Activated T-cell treated with anti-CD3 and anti-CD28 coated beads, Interleukin-2, amount 50 U/mL, for 4 hours (primary cell): ENCODE results near the gene CDHR3. TPM values are rescaled to one million over a fixed set of nuclear protein-coding genes. Genes with fewer than 3 reads are reported as not detected.

ENCODE experiments used
- ATAC-seq, 2 donors: fragments of 200-7000 bp; cut with Tn5 transposase; one replicate each; pipeline ENCODE4 v1.10.0; 2021
- DNase-seq: peaks from one replicate; pipeline ENCODE4 v3.0.0-alpha.2; 2020
- H3K27me3 Mint-ChIP-seq: one replicate; pipeline ENCODE4 v1.8.0; 2021; ENCODE audit warnings: low read depth, mixed read lengths
- H3K36me3 Mint-ChIP-seq: one replicate; pipeline ENCODE4 v1.8.0; 2022; ENCODE audit warnings: mixed read lengths; ENCODE audit not compliant: insufficient read depth
- H3K4me1 Mint-ChIP-seq: one replicate; pipeline ENCODE4 v1.8.0; 2021; ENCODE audit warnings: low read depth, mixed read lengths
- H3K4me3 Mint-ChIP-seq: one replicate; pipeline ENCODE4 v1.8.0; 2021; ENCODE audit warnings: mild to moderate bottlenecking, moderate library complexity, mixed read lengths
- H3K9me3 Mint-ChIP-seq: one replicate; pipeline ENCODE4 v1.8.0; 2021; ENCODE audit warnings: mixed read lengths
- total RNA-seq, 3 donors: library from RNA; stranded (reverse); gene quantifications; one replicate each; pipeline ENCODE4 v1.2.1, GENCODE V29; 2021

Gene CDHR3
- total RNA-seq, 3 donors from 2014 or later: 0.56 to 0.66 (median 0.63) TPM

DNA sequence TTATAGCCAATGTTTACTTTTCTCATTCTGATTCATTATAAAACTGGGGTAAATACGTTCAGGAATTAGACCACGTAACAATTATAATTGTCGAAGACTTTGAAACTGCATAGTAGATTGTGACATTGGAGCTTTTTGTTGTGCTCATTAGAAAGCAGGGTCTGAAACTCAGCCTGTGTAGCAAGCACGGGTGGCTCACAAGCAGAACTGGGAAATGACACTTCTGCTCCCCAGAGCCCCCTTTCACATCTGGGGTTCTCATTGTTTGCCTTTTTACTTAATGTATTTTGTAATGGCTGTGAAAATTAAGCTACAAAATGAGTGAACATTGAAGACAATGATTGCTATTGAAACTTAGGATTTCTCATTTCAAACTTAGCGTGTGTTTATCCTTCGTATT, 72.9 kb downstream of the CDHR3 start:
- Mint-ChIP-seq H3K27me3 (no peaks in the 10 kb centered on the region), H3K4me3 (no peak overlapping the region), H3K36me3 (no peaks in the 10 kb centered on the region), H3K4me1 (peaks cover 24% of the 10 kb centered on the region), H3K9me3 (no peaks in the 10 kb centered on the region)
- DNase-seq: no peak
- no peak for ATAC-seq

DNA sequence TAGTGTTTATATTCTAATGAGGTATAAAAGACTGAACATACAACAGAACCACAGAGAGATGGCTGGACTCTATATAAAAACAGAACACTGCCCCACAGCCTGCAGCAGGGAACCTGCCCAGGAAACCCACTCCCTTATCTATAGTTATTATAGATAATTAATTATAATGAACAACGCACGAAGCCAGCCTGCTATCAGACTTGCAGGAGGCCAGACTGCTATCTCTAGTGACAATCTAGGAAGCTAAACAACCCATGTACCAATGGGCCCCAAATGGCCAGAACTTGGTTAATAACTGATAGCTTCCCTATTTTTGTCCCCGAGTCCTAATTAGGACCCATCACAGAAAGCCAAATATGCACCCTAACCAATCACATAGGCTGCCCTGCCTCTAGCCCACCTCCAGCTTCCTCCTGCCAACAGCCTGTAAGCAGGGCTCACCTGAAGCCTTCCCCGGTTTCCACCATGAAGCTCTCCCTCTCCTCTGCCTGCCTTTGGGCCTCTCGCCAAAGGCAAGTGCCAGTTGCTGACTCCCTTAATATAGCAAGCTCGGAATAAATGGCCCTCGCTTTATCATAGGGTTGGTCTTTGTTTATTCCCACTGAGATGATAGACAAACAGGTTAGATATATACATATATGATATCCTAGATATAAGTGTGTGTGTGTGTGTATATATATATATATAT, 74.6 kb downstream of the CDHR3 start:
- no peak overlapping the region for H3K4me3 Mint-ChIP-seq
- peaks cover 27% of the 10 kb centered on the region for H3K4me1 Mint-ChIP-seq
- no peaks in the 10 kb centered on the region for H3K9me3 Mint-ChIP-seq
- DNase-seq (no peak), ATAC-seq (no peak)
- no peaks in the 10 kb centered on the region for H3K36me3 Mint-ChIP-seq
- H3K27me3 Mint-ChIP-seq: no peaks in the 10 kb centered on the region

DNA sequence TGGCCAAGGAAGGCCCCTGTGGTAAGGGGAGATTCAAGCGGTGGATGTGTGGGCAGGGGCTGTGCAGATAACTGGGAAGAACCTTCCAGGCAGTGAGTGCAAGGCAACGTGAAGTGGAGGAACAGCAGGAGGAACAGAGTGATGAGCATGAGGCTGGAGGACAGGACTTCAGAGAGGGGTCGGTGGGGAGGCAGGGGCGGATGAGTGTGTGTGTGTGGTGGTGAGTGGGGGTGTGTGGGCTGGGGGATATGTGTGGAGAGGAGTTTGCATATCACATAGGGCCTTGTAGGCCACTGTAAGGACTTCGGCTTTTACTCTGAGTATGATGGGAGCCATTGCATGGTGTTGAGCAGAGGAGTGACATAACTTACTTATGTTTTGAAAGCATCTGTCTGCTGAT, 75.2 kb downstream of the CDHR3 start:
- no peaks in the 10 kb centered on the region for H3K36me3 Mint-ChIP-seq
- H3K9me3 Mint-ChIP-seq: no peaks in the 10 kb centered on the region
- H3K4me3 Mint-ChIP-seq: no peak overlapping the region
- ATAC-seq: no peak
- H3K27me3 Mint-ChIP-seq: no peaks in the 10 kb centered on the region
- peaks cover 30% of the 10 kb centered on the region for H3K4me1 Mint-ChIP-seq
- no peak for DNase-seq

DNA sequence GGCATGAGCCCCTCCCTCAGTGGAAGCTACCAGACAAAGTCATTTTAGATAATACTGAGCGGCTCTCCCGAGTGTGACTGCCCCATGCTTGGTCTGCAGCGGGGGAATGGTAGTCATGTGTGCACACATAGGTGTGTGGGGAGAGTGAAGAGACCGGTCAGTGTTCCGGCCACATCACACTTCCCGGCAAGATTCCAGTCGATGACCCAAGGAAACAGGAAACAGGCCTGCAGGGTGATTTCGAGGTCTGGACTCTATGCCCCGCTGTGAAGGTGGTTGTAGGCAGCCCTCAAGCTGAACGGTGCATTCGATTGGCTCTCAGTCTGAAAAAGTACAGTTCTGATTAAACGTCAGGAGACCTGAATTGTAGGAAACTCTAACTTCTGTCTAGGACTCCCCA, 75.9 kb downstream of the CDHR3 start:
- Mint-ChIP-seq H3K9me3 (no peaks in the 10 kb centered on the region), H3K4me1 (peaks cover 30% of the 10 kb centered on the region), H3K36me3 (no peaks in the 10 kb centered on the region), H3K27me3 (no peaks in the 10 kb centered on the region), H3K4me3 (no peak overlapping the region)
- no peak for ATAC-seq
- no peak for DNase-seq

DNA sequence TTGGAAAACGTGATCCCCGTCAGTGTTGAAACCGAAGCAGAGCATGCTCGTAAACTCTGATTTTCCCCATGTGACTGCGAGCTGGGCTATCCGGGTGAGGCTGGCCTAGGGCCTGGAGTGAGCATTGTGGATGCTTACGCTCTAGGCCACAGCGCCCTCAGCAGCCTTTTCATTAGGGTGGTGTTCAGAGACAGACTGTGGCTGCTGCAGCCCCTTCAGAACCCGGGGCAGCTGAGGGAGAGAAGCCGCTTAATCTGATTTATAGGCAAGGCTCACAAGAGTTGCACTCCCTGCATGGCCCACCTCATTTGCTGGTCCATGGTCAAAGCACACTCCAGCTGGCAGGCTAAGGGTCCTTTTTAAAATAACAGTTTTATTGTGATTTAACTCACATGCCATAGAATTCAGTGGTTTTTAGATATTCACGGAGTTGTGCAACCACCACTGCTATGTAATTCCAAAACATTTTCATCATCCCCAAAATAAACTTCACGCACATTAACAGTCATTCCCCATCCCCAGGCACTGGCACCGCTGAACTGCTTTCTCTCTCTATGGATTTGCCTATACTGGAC, 76.5 kb downstream of the CDHR3 start:
- no peaks in the 10 kb centered on the region for H3K9me3 Mint-ChIP-seq
- DNase-seq: no peak
- peaks cover 30% of the 10 kb centered on the region for H3K4me1 Mint-ChIP-seq
- H3K27me3 Mint-ChIP-seq: no peaks in the 10 kb centered on the region
- ATAC-seq: no peak
- H3K4me3 Mint-ChIP-seq: no peak overlapping the region
- H3K36me3 Mint-ChIP-seq: no peaks in the 10 kb centered on the region

DNA sequence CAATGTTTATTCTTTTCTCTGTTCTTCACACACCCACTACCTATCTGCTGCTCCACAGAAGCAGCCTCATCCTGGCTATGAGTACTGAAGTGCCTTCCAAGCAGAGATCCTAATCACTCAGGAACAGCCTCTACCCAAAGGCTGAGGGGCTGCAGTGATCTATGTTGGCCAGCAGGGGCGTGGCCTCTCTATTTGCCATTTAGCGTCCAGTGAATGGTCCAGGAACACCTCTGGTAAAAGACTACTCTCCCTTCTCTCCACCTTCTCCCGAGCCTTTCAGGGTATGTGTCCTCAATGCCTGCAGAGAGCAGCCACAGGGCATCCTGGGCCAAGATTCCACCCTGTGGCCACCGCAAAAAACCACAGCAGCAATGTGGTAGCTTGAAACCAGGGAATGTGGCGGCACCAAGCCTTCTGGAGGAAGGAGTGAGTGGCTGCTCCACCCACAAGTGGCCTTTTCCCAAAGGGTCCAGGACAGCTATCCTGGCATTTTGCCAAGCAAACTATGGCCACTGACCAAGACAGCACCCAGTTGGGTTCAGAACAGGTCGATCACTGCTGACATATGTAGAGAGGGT, 78.2 kb downstream of the CDHR3 start:
- ATAC-seq: peak; percentile 15 to 41
- H3K27me3 Mint-ChIP-seq: no peaks in the 10 kb centered on the region
- DNase-seq: no peak
- no peak overlapping the region for H3K4me3 Mint-ChIP-seq
- no peaks in the 10 kb centered on the region for H3K9me3 Mint-ChIP-seq
- H3K4me1 Mint-ChIP-seq: peaks cover 28% of the 10 kb centered on the region
- no peaks in the 10 kb centered on the region for H3K36me3 Mint-ChIP-seq

DNA sequence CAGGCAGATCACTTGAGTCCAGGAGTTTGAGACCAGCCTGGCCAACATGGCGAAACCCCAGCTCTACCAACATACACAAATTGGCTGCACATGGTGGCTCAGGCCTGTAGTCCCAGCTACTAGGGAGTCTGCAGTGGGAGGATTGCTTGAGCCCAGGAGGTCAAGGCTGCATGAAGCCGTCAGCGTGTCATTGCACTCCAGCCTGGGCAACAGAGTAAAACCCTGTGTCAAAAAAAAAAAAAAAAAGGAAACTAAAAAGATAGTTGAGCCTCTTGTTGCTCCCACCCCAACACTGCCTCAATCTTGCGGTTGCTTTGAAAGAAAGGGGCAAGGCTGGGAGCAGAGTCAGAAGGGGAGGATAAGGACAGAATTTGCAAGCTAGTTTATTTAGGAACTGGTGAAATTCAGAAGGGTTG, 79.1 kb downstream of the CDHR3 start:
- DNase-seq (no peak), ATAC-seq (no peak)
- H3K36me3 Mint-ChIP-seq: no peaks in the 10 kb centered on the region
- peak overlapping the region; percentile 13 for H3K4me3 Mint-ChIP-seq
- no peaks in the 10 kb centered on the region for H3K9me3 Mint-ChIP-seq
- H3K4me1 Mint-ChIP-seq: peaks cover 28% of the 10 kb centered on the region
- H3K27me3 Mint-ChIP-seq: no peaks in the 10 kb centered on the region

DNA sequence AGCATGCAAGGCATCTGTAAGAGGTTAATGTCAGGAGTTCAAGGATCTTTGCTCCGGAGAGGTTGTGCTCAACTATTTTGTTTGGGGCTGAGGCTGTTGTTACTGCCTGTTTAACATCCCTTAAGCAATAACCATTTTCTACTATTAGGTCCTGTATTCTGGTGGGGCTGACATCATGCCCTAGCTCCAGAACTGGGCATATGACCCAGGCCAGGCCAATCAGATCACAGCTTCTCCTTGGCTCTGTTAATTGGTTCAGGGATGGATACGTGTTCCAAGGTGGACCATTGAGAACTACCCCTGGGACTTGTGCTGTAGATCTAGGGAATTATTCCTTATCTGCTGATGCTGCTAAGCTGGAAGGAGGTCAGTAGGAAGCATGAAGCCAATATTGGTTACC, 82.1 kb downstream of the CDHR3 start:
- Mint-ChIP-seq H3K4me3 (no peak overlapping the region), H3K9me3 (no peaks in the 10 kb centered on the region), H3K36me3 (no peaks in the 10 kb centered on the region), H3K27me3 (no peaks in the 10 kb centered on the region), H3K4me1 (peaks cover 27% of the 10 kb centered on the region)
- no peak for ATAC-seq
- DNase-seq: no peak

DNA sequence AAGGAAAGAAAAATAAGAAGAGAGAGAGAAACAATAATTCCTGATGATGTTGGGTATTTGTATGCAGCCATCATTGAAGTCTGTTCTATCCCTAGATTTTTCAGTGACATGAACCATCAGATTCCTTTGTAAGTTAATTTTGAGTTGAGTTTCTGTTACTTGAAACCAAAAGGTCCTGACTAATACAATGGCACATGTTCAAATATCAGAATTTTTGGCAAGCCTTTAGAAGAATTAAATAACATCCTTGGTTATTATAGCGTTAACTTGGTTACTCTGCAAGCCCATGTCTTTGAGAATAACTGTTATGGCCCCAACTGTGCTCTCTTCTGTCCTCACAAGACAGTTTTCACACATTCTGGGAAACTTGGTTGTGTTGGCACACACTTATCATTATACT, 82.5 kb downstream of the CDHR3 start:
- DNase-seq: no peak
- H3K36me3 Mint-ChIP-seq: no peaks in the 10 kb centered on the region

DNA sequence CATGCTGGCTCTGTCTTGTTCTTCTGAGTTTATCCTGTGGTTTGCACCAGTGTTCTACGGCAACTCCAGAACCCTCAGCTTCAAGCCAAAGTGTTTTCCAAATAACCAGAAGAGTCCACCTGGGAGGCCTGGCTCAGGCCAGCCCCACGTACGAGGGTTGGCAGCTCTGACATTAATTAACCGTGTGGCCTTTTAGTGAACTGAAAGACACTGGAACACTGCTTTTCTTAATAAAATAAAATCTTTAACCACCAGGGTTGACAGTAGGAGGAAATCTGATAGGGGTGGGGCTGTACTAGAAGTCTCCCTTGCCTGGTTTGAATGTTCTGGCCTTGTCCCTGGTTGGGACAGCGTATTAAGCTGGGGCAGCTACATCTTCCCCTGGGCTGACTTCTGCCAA, 84.1 kb downstream of the CDHR3 start:
- H3K9me3 Mint-ChIP-seq: no peaks in the 10 kb centered on the region
- H3K4me3 Mint-ChIP-seq: no peak overlapping the region
- DNase-seq (no peak), ATAC-seq (no peak)
- no peaks in the 10 kb centered on the region for H3K27me3 Mint-ChIP-seq
- no peaks in the 10 kb centered on the region for H3K36me3 Mint-ChIP-seq
- H3K4me1 Mint-ChIP-seq: peaks cover 8% of the 10 kb centered on the region

More for the DNA sequence above, 82.5 kb downstream of the CDHR3 start:
- ATAC-seq: no peak
- H3K4me3 Mint-ChIP-seq: no peak overlapping the region
- H3K4me1 Mint-ChIP-seq: peaks cover 23% of the 10 kb centered on the region
- H3K27me3 Mint-ChIP-seq: no peaks in the 10 kb centered on the region
- H3K9me3 Mint-ChIP-seq: no peaks in the 10 kb centered on the region

DNA sequence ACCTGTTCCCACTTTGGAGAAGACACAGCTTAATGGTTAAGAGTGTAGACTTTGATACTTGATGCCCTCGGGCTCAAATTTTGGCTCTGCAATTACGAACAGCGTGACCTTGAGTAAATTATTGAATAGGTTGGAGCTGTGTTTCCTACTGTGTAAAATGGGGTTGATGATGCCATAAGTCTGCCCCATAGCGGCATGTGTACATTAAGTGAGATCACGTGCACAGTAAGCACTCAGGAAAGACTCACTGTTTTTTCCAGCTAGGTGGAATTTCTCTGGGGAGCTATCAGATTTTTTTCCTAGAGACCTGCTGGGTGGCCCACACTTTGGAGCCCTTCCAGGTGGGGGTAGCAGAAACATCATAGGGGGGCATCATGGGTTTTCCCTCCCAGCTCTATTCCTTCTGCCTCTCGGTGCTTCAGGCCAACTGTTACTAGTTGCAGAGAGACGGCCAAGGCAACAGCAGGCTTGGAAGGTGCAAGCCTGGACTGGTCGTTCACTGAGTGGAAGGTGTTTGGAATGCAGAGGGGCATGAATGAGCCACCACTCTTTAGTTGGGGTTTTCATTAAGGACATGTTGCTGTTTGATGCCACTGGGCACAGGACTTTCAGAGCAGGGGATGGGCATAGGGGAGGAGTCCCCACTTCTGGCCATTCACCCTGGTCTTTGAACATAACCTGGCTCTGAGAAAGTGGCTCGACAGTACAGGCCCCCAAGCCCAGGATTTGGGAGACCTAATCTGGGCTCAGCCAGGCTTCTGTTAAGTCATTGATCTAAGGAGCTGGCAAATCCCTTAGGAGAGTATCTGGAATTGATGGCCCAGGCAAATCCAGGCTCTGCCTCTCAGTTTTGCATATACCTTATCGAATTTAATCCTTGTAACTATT, 85.0 kb downstream of the CDHR3 start:
- H3K36me3 Mint-ChIP-seq: no peaks in the 10 kb centered on the region
- DNase-seq (no peak), ATAC-seq (no peak)
- H3K27me3 Mint-ChIP-seq: no peaks in the 10 kb centered on the region
- H3K9me3 Mint-ChIP-seq: no peaks in the 10 kb centered on the region
- no peaks in the 10 kb centered on the region for H3K4me1 Mint-ChIP-seq
- no peak overlapping the region for H3K4me3 Mint-ChIP-seq

DNA sequence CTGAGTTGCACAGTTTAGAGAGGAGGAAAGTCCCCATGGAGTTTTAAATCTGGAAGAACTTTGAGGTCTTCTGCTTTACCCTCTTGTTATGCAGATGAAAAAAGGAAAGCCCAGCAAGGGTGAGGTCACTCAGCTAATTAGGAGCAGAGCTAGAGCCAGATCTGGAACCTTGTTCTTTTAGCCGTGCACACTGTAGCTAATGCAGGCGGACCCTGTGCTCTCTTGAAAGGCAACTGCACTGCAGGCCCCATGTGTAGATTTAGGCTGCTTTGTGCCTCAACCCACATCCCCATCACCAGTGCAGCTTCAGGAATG, 85.6 kb downstream of the CDHR3 start:
- H3K27me3 Mint-ChIP-seq: no peaks in the 10 kb centered on the region
- no peaks in the 10 kb centered on the region for H3K9me3 Mint-ChIP-seq
- no peak for DNase-seq
- ATAC-seq: no peak
- no peaks in the 10 kb centered on the region for H3K36me3 Mint-ChIP-seq
- no peak overlapping the region for H3K4me3 Mint-ChIP-seq
- H3K4me1 Mint-ChIP-seq: no peaks in the 10 kb centered on the region

DNA sequence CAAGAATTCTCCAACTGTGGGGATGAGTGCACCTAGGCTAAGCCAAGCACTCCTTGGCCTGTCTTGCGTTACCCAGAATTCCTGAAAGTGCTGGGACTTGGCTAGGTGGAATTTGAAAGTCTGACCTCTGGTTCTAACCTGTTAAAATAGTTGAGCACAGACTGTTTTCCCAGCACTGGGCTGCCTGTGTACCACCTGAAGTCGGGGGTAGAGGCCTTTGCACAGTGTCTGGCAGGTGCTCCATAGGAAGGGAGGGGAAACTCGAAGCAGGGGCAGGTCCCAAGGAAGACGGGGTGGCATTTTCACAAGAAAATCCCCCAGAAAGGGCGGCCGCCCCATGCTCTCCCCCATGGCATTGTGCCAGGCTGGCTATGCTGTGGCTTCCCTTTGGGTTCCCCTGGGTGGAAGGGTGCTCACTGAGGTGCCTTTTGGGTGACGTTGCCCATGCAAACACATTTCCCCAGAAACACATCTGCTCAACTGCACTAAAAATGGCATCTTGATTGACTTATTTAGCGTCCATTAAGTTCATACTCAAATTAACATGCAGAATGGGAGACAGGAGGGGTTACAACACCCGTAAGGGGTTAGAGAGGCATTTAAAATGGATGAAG, 86.2 kb downstream of the CDHR3 start:
- no peaks in the 10 kb centered on the region for H3K4me1 Mint-ChIP-seq
- H3K4me3 Mint-ChIP-seq: no peak overlapping the region
- ATAC-seq (no peak), DNase-seq (no peak)
- H3K36me3 Mint-ChIP-seq: no peaks in the 10 kb centered on the region
- H3K27me3 Mint-ChIP-seq: no peaks in the 10 kb centered on the region
- no peaks in the 10 kb centered on the region for H3K9me3 Mint-ChIP-seq

DNA sequence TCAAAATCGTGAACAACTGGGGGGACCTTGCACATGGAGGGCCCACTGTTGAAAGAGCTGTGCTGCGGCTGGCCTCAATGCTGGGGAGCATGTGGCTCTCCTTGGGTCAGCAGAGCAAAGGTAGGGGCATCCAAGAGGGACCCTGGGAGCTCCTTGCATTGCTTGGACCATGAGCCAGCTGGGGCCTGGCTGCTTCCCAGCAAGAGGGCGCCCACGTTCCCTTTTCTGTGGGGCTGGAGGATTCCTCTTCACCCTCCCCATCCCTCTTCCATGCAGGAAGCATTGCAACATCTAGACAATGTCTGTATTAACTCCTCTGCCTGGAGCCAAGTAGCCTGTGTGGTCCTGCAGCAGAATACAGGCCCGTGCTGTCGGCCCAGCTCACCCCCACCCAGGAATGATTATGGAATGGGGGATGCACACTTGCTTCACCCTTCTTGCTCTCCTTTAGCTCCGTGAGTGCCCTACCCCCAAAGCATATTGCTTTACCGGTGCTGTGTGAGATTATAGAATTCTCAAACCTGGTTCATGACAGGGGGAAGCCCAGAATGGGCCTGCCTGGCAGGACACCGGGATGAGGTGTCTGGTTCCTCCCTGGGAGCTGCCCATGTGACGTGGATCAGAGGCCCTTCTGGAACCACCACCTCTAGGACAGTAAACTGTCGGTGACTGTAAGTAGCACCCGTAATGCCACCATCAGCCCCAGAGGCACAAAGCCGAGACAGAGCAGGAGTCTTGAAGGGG, 87.1 kb downstream of the CDHR3 start:
- Mint-ChIP-seq H3K4me1 (no peaks in the 10 kb centered on the region), H3K9me3 (no peaks in the 10 kb centered on the region), H3K27me3 (no peaks in the 10 kb centered on the region), H3K36me3 (no peaks in the 10 kb centered on the region), H3K4me3 (no peak overlapping the region)
- DNase-seq: no peak
- no peak for ATAC-seq
